Neural cell (in vitro differentiated cells): ENCODE results near the gene WDR91.

Experiments
- CTCF ChIP-seq: fragments of 450-650 bp; IDR thresholded peaks from 2 replicates; pipeline ENCODE4 v1.5.1; 2014; ENCODE audit warnings: antibody characterized with exemption, mild to moderate bottlenecking, moderate library complexity; ENCODE audit not compliant: poor library complexity, severe bottlenecking
- EP300 ChIP-seq: fragments of 450-650 bp; conservative IDR thresholded peaks from 2 replicates; pipeline ENCODE4 v1.6.1; 2014; ENCODE audit warnings: antibody characterized with exemption, mild to moderate bottlenecking, moderate library complexity; ENCODE audit not compliant: poor library complexity, severe bottlenecking
- EZH2 ChIP-seq: fragments of 200-600, 300-800 bp; shearing (Covaris generic), sonication (generic); IDR thresholded peaks from 2 replicates; pipeline ENCODE4 v1.6.1; 2014; ENCODE audit warnings: antibody characterized with exemption, low read length, borderline replicate concordance, mild to moderate bottlenecking; ENCODE audit not compliant: insufficient read depth, poor library complexity, severe bottlenecking
- MXI1 ChIP-seq: fragments of 450-650 bp; conservative IDR thresholded peaks from 2 replicates; pipeline ENCODE4 v1.6.1; 2014; ENCODE audit warnings: antibody characterized with exemption, mild to moderate bottlenecking; ENCODE audit not compliant: poor library complexity, severe bottlenecking
- POLR2AphosphoS5 ChIP-seq: IDR thresholded peaks from 2 replicates; pipeline ENCODE4 v1.6.1; 2012
- RAD21 ChIP-seq: fragments of 450-650 bp; conservative IDR thresholded peaks from 2 replicates; pipeline ENCODE4 v1.6.1; 2014; ENCODE audit warnings: antibody characterized with exemption, mild to moderate bottlenecking, moderate library complexity
- REST ChIP-seq: IDR thresholded peaks from 2 replicates; pipeline ENCODE4 v1.6.1; 2012; ENCODE audit warnings: borderline replicate concordance
- SMC3 ChIP-seq: fragments of 450-650 bp; conservative IDR thresholded peaks from 2 replicates; pipeline ENCODE4 v1.6.1; 2014; ENCODE audit warnings: antibody characterized with exemption, mild to moderate bottlenecking, moderate library complexity; ENCODE audit not compliant: poor library complexity
- TAF1 ChIP-seq: IDR thresholded peaks from 2 replicates; pipeline ENCODE4 v1.6.1; 2012; ENCODE audit warnings: low read depth

- no peak for TF ChIP-seq CTCF
- no peak for TF ChIP-seq EZH2
- TF ChIP-seq RAD21: no peak
- TF ChIP-seq REST: no peak
- TF ChIP-seq SMC3: no peak
- TF ChIP-seq EP300: no peak
- TF ChIP-seq POLR2AphosphoS5: no peak
- TF ChIP-seq MXI1: no peak
- TF ChIP-seq TAF1: no peak
These were observed 31.9 kb downstream of the WDR91 start for GRCh38 chr7:135179321-135179925.
